ENCODE results near the gene TRAPPC14.

DNA sequence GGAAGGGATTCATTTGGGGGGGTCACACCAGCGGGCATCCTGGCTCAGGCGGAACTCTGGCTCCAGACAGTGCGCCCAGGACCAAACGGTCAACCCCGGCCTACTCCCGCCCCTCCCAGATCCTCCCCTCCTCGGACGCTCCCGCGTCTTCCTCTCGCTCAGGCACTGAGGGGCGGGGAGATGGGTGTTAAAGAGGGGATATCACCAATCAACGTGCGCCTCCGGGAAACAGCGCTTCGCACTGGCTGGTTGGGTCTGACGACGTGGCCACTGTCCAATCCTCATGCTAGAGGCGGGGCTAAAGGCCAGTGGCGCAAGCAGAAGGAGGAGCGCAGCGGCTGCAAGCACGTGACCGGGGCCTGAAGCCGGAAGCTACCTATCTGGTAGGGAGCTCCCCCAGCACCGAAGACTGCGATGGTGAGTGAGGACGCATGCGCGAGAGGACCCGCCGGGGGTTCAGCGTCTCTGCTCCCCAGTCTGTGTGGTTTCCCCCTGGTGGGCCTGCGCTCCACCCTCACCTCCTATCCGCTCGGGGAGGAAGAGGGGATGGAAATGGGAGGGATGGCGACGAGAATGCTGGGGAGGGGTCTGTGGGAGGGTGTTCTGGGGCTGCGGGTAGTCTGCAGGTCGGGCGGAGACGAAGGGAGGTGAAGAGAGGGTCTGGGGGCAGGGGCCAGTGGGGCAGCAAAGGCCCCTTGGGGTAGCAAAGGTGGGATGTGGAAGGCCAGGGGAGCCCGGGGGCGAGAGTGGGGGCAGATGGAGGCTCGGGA is 9.8 kb downstream of the TRAPPC14 start, which contains the start of gene LAMTOR4:
- TF ChIP-seq POLR2A (IDR thresholded peaks at IDR 0.05; ENCODE audit: extremely low read depth, insufficient read length): peak; percentile 87
- TF ChIP-seq, protein P1, sequence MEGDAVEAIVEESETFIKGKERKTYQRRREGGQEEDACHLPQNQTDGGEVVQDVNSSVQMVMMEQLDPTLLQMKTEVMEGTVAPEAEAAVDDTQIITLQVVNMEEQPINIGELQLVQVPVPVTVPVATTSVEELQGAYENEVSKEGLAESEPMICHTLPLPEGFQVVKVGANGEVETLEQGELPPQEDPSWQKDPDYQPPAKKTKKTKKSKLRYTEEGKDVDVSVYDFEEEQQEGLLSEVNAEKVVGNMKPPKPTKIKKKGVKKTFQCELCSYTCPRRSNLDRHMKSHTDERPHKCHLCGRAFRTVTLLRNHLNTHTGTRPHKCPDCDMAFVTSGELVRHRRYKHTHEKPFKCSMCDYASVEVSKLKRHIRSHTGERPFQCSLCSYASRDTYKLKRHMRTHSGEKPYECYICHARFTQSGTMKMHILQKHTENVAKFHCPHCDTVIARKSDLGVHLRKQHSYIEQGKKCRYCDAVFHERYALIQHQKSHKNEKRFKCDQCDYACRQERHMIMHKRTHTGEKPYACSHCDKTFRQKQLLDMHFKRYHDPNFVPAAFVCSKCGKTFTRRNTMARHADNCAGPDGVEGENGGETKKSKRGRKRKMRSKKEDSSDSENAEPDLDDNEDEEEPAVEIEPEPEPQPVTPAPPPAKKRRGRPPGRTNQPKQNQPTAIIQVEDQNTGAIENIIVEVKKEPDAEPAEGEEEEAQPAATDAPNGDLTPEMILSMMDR (IDR thresholded peaks at IDR 0.05; ENCODE audit: low read depth, low read length): no peak
